SK-N-SH (cell line): ENCODE measurements around the gene FUT7. TPM values are rescaled to one million over a fixed set of nuclear protein-coding genes. Genes with fewer than 3 reads are reported as not detected.
A peak's percentile ranks its signal among the peaks of the same experiment; 100 is the strongest.

ENCODE experiments used
- EZH2phosphoT487 ChIP-seq: fragments of 200-600 bp; sonication (generic); IDR thresholded peaks from 2 replicates; pipeline ENCODE4 v1.6.1; 2017; ENCODE audit warnings: low read depth, mixed run types, mild to moderate bottlenecking, antibody characterized with exemption, moderate library complexity, borderline replicate concordance
- FOXJ3 ChIP-seq: sonication (generic); formaldehyde crosslinking; IDR thresholded peaks from 2 replicates; pipeline ENCODE4 v1.5.1; 2020; ENCODE audit warnings: mild to moderate bottlenecking, missing genetic modification reagents
- GABPA ChIP-seq: IDR thresholded peaks from 2 replicates; pipeline ENCODE4 v1.4.0; 2012; ENCODE audit warnings: low read depth, mild to moderate bottlenecking
- JUND ChIP-seq: IDR thresholded peaks from 2 replicates; pipeline ENCODE4 v1.4.0; 2012
- MEF2A ChIP-seq: IDR thresholded peaks from 2 replicates; pipeline ENCODE4 v1.4.0; 2012; ENCODE audit warnings: low read depth, borderline replicate concordance
- MXI1 ChIP-seq: IDR thresholded peaks from 2 replicates; pipeline ENCODE4 v1.6.1; 2012; ENCODE audit warnings: mild to moderate bottlenecking, low read depth, low read length, improper control_type of control experiment
- NFIC ChIP-seq: IDR thresholded peaks from 2 replicates; pipeline ENCODE4 v1.4.0; 2012; ENCODE audit warnings: borderline replicate concordance
- NRF1 ChIP-seq: IDR thresholded peaks from 2 replicates; pipeline ENCODE4 v1.6.1; 2012; ENCODE audit warnings: low read depth, mild to moderate bottlenecking, low read length
- POLR2AphosphoS5 ChIP-seq: IDR thresholded peaks from 2 replicates; pipeline ENCODE4 v1.6.1; 2012; ENCODE audit warnings: low read depth, low read length
- RFX5 ChIP-seq: IDR thresholded peaks from 2 replicates; pipeline ENCODE4 v1.6.1; 2012; ENCODE audit warnings: mild to moderate bottlenecking, improper control_type of control experiment, low read length
- RXRA ChIP-seq: IDR thresholded peaks from 2 replicates; pipeline ENCODE4 v1.4.0; 2012; ENCODE audit warnings: low read depth, mild to moderate bottlenecking, borderline replicate concordance
- SMC3 ChIP-seq: IDR thresholded peaks from 2 replicates; pipeline ENCODE4 v1.6.1; 2012; ENCODE audit warnings: low read depth, low read length, improper control_type of control experiment
- TAF1 ChIP-seq: IDR thresholded peaks from 2 replicates; pipeline ENCODE4 v1.6.1; 2012; ENCODE audit warnings: low read depth, mild to moderate bottlenecking, low read length, moderate library complexity, borderline replicate concordance
- TCF12 ChIP-seq: IDR thresholded peaks from 2 replicates; pipeline ENCODE4 v1.4.0; 2012
- YY1 ChIP-seq: IDR thresholded peaks from 2 replicates; pipeline ENCODE4 v1.4.0; 2012; ENCODE audit warnings: low read depth, mild to moderate bottlenecking
- polyA plus RNA-seq, 3 experiments: library from polyadenylated mRNA; depleted of rRNA; stranded (reverse); fragments of >200 nt; gene quantifications; 2 replicates each; pipeline ENCODE4 v1.2.3, GENCODE V29; 2012
- TF ChIP-seq, protein P1 (sequence below): fragments of 150-350 bp; IDR thresholded peaks from 2 replicates; pipeline ENCODE4 v1.6.1; 2017; ENCODE audit warnings: antibody characterized with exemption, low read length, low read depth, borderline replicate concordance
- TF ChIP-seq, protein P2 (sequence below): fragments of 150-350 bp; IDR thresholded peaks from 2 replicates; pipeline ENCODE4 v1.6.1; 2016; ENCODE audit warnings: mild to moderate bottlenecking, low read depth, low read length
- TF ChIP-seq, protein P3 (sequence below): IDR thresholded peaks from 2 replicates; pipeline ENCODE4 v1.4.0; 2012; ENCODE audit warnings: low read depth
- TF ChIP-seq, protein P4 (sequence below): IDR thresholded peaks from 2 replicates; pipeline ENCODE4; 2012

Gene FUT7
- polyA plus RNA-seq, 1 of the 3 experiments (the other 2 are of a cell fraction) = not detected

DNA sequence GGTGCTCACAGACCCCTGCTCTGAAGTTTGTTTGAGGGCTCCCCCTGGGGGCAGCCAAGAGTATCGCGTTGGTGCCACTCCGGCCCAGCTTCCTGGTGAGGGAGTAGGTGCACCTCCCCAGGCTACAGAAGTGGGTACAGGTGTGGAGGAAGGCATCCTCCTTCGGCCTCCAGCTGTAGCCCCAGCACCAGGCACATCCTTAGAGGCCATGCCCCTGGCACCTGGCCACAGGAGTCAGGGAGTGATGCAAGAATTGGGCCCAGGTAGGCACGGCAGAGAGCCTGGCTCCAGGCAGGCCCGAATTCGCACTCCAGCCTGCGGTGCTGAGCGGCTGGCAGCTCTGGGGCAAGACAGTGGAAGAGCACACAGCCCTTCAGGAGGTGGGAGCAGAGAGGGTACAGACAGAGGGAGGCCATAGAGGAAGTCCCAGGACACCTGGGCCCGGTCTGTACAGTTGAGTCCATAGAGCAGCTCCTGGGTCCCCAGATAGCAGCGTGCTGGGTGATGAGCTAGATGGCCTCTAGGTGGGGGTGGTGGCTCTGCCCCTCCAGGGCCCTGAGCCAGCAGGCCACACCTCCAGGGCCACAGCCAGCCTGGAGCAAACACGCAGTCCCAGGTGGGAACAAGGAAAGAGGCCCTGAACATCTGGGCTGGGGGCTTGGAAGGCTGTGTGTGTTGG, 36.1 kb upstream of the FUT7 start (continued):
- TF ChIP-seq MXI1 (no peak), EZH2phosphoT487 (no peak), NFIC (no peak), POLR2AphosphoS5 (no peak), FOXJ3 (no peak), RXRA (no peak), GABPA (no peak), MEF2A (no peak), SMC3 (peak; percentile 75), TAF1 (no peak), YY1 (no peak), RFX5 (no peak), JUND (no peak), NRF1 (no peak), TCF12 (no peak)
- TF ChIP-seq, protein P1, sequence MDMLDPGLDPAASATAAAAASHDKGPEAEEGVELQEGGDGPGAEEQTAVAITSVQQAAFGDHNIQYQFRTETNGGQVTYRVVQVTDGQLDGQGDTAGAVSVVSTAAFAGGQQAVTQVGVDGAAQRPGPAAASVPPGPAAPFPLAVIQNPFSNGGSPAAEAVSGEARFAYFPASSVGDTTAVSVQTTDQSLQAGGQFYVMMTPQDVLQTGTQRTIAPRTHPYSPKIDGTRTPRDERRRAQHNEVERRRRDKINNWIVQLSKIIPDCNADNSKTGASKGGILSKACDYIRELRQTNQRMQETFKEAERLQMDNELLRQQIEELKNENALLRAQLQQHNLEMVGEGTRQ = no peak
- TF ChIP-seq, protein P2, sequence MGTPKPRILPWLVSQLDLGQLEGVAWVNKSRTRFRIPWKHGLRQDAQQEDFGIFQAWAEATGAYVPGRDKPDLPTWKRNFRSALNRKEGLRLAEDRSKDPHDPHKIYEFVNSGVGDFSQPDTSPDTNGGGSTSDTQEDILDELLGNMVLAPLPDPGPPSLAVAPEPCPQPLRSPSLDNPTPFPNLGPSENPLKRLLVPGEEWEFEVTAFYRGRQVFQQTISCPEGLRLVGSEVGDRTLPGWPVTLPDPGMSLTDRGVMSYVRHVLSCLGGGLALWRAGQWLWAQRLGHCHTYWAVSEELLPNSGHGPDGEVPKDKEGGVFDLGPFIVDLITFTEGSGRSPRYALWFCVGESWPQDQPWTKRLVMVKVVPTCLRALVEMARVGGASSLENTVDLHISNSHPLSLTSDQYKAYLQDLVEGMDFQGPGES = no peak
- TF ChIP-seq, protein P3, sequence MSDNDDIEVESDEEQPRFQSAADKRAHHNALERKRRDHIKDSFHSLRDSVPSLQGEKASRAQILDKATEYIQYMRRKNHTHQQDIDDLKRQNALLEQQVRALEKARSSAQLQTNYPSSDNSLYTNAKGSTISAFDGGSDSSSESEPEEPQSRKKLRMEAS = no peak
- TF ChIP-seq, protein P4, sequence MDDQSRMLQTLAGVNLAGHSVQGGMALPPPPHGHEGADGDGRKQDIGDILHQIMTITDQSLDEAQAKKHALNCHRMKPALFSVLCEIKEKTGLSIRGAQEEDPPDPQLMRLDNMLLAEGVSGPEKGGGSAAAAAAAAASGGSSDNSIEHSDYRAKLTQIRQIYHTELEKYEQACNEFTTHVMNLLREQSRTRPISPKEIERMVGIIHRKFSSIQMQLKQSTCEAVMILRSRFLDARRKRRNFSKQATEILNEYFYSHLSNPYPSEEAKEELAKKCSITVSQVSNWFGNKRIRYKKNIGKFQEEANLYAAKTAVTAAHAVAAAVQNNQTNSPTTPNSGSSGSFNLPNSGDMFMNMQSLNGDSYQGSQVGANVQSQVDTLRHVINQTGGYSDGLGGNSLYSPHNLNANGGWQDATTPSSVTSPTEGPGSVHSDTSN = no peak
- TF ChIP-seq, all 33 proteins: peak for 4
